ENCODE results near the gene BEST1.

Gene BEST1

GRCh38 chr11:61960532-61960931 lies 10.4 kb downstream of the BEST1 start:
- DNase-seq (ENCODE audit: low read depth): no peak
- H3K4me3 ChIP-seq (ENCODE audit: low read length): no peak overlapping the region
- TF ChIP-seq CTCF (IDR thresholded peaks at IDR 0.05; ENCODE audit: insufficient read depth, low read depth, low read length, missing control alignments): no peak

- DNase-seq (ENCODE audit: low read depth): no peak
- no peak overlapping the region for H3K4me3 ChIP-seq (ENCODE audit: low read length)
- TF ChIP-seq CTCF (IDR thresholded peaks at IDR 0.05; ENCODE audit: insufficient read depth, low read depth, low read length, missing control alignments): no peak
Measured at GRCh38 chr11:61961570-61962212, 11.5 kb downstream of the BEST1 start.

DNA sequence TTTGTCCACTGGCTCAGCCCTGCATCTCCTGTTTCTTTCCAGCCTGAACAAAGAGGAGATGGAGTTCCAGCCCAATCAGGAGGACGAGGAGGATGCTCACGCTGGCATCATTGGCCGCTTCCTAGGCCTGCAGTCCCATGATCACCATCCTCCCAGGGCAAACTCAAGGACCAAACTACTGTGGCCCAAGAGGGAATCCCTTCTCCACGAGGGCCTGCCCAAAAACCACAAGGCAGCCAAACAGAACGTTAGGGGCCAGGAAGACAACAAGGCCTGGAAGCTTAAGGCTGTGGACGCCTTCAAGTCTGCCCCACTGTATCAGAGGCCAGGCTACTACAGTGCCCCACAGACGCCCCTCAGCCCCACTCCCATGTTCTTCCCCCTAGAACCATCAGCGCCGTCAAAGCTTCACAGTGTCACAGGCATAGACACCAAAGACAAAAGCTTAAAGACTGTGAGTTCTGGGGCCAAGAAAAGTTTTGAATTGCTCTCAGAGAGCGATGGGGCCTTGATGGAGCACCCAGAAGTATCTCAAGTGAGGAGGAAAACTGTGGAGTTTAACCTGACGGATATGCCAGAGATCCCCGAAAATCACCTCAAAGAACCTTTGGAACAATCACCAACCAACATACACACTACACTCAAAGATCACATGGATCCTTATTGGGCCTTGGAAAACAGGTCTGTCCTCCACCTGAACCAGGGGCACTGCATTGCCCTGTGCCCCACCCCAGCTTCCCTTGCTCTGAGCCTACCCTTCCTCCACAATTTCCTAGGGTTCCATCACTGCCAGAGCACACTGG lies 12.3 kb downstream of the BEST1 start:
- TF ChIP-seq CTCF (IDR thresholded peaks at IDR 0.05; ENCODE audit: insufficient read depth, low read depth, low read length, missing control alignments): no peak
- DNase-seq (ENCODE audit: low read depth): no peak
- H3K4me3 ChIP-seq (ENCODE audit: low read length): no peak overlapping the region

- DNase-seq (ENCODE audit: low read depth): no peak
- no peak overlapping the region for H3K4me3 ChIP-seq (ENCODE audit: low read length)
- TF ChIP-seq CTCF (IDR thresholded peaks at IDR 0.05; ENCODE audit: insufficient read depth, low read depth, low read length, missing control alignments): no peak
Measured at GRCh38 chr11:61963016-61963281, 12.8 kb downstream of the BEST1 start.

GRCh38 chr11:61963282-61964057 lies 13.3 kb downstream of the BEST1 start:
- DNase-seq (ENCODE audit: low read depth): peak; percentile 49
- no peak overlapping the region for H3K4me3 ChIP-seq (ENCODE audit: low read length)
- TF ChIP-seq CTCF (IDR thresholded peaks at IDR 0.05; ENCODE audit: insufficient read depth, low read depth, low read length, missing control alignments): no peak

DNA sequence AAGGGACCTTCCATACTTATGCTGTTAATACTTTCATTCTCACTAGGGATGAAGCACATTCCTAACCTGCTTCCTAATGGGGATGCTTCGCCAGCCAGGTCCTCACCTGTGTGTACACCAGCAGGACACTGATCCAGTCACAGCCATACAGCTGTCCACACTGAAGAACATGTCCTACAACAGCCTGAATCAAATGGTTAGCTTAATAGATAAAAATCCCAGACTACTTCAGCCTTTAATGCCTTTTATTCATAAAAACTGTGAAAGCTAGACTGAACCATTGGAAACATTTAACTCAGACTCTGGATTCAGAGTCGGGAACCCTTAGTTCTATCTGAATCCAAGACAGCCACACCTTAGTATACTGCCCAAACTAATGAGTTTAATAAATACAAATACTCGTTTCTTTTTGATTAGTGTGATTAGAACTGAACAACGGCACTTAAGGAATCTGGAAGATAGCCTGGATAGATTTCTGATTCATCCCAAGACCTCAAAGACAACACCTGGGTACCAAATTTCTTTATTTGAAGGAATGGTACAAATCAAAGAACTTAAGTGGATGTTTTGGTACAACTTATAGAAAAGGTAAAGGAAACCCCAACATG lies 14.0 kb downstream of the BEST1 start:
- peak; percentile 30 for DNase-seq (ENCODE audit: low read depth)
- H3K4me3 ChIP-seq (ENCODE audit: low read length): no peak overlapping the region

GRCh38 chr11:61964666-61965271 lies 14.6 kb downstream of the BEST1 start:
- H3K4me3 ChIP-seq (ENCODE audit: low read length): peak overlapping the region; percentile 96
- peak; percentile 21 for DNase-seq (ENCODE audit: low read depth)

More for the DNA sequence above, 14.0 kb downstream of the BEST1 start:
- no peak for TF ChIP-seq CTCF (IDR thresholded peaks at IDR 0.05; ENCODE audit: insufficient read depth, low read depth, low read length, missing control alignments)
